ENCODE measurements around the gene RBM19.

The RBM19 gene

GRCh38 chr12:113880326-113880725 lies 85.8 kb downstream of the RBM19 start:
- TF ChIP-seq SIN3A (IDR thresholded peaks at IDR 0.05; ENCODE audit: borderline replicate concordance, insufficient read depth, low read length) (no peak), POLR2AphosphoS5 (IDR thresholded peaks at IDR 0.05; ENCODE audit: low read depth, low read length) (no peak), FOXP2 (optimal IDR thresholded peaks at IDR 0.05; ENCODE audit: borderline replicate concordance, extremely low read depth, extremely low read length, insufficient read depth) (no peak), TAF1 (IDR thresholded peaks at IDR 0.05; ENCODE audit: borderline replicate concordance, insufficient read depth, low read length) (no peak), REST (IDR thresholded peaks at IDR 0.05; ENCODE audit: insufficient read depth in 1 of 2, low read depth in 2 of 2, low read length in 2 of 2) (no peak)

DNA sequence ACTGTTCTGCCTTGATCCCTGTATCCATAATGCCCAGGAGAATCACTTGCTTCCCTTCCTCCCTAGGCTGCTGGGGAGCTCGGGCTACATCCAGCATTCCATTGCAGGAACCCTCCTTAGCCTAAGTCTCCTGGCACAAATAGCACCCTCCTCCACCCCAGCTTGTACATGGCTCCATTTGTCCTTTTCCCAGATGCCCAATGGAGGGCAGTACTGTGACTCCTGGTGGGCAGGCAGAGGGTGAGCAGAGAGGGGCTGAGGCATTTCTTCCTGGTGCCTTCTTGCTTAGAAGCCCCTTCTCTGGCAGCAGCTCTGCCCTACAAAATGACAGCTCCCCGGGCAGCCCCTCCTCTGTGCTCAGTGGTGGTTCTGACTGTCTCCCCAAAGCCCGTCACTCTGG lies 86.5 kb downstream of the RBM19 start:
- TF ChIP-seq SIN3A (IDR thresholded peaks at IDR 0.05; ENCODE audit: borderline replicate concordance, insufficient read depth, low read length), result no peak
- no peak for TF ChIP-seq REST (IDR thresholded peaks at IDR 0.05; ENCODE audit: insufficient read depth in 1 of 2, low read depth in 2 of 2, low read length in 2 of 2)
- TF ChIP-seq POLR2AphosphoS5 (IDR thresholded peaks at IDR 0.05; ENCODE audit: low read depth, low read length), result no peak
- TF ChIP-seq FOXP2 (optimal IDR thresholded peaks at IDR 0.05; ENCODE audit: borderline replicate concordance, extremely low read depth, extremely low read length, insufficient read depth), result no peak
- no peak for TF ChIP-seq TAF1 (IDR thresholded peaks at IDR 0.05; ENCODE audit: borderline replicate concordance, insufficient read depth, low read length)

- TF ChIP-seq FOXP2 (optimal IDR thresholded peaks at IDR 0.05; ENCODE audit: borderline replicate concordance, extremely low read depth, extremely low read length, insufficient read depth), result no peak
- no peak for TF ChIP-seq POLR2AphosphoS5 (IDR thresholded peaks at IDR 0.05; ENCODE audit: low read depth, low read length)
- no peak for TF ChIP-seq TAF1 (IDR thresholded peaks at IDR 0.05; ENCODE audit: borderline replicate concordance, insufficient read depth, low read length)
- TF ChIP-seq REST (IDR thresholded peaks at IDR 0.05; ENCODE audit: insufficient read depth in 1 of 2, low read depth in 2 of 2, low read length in 2 of 2), result no peak
- TF ChIP-seq SIN3A (IDR thresholded peaks at IDR 0.05; ENCODE audit: borderline replicate concordance, insufficient read depth, low read length), result no peak
Observed at GRCh38 chr12:113877607-113878006, 88.5 kb downstream of the RBM19 start.

- no peak for TF ChIP-seq TAF1 (IDR thresholded peaks at IDR 0.05; ENCODE audit: borderline replicate concordance, insufficient read depth, low read length)
Observed at GRCh38 chr12:113876160-113876559, 90.0 kb downstream of the RBM19 start.

- TF ChIP-seq REST (IDR thresholded peaks at IDR 0.05; ENCODE audit: insufficient read depth in 1 of 2, low read depth in 2 of 2, low read length in 2 of 2) (no peak), TAF1 (IDR thresholded peaks at IDR 0.05; ENCODE audit: borderline replicate concordance, insufficient read depth, low read length) (no peak), SIN3A (IDR thresholded peaks at IDR 0.05; ENCODE audit: borderline replicate concordance, insufficient read depth, low read length) (no peak), POLR2AphosphoS5 (IDR thresholded peaks at IDR 0.05; ENCODE audit: low read depth, low read length) (no peak), FOXP2 (optimal IDR thresholded peaks at IDR 0.05; ENCODE audit: borderline replicate concordance, extremely low read depth, extremely low read length, insufficient read depth) (no peak)
Observed at GRCh38 chr12:113875691-113876090, 90.4 kb downstream of the RBM19 start.

Data from PFSK-1 (cell line).